Brain microvascular endothelial cell (primary cell): ENCODE results near the gene GPHN.

ENCODE experiments used
- DNase-seq: peaks from one replicate; pipeline ENCODE4 v3.0.0-alpha.2; 2020
- H3K27ac ChIP-seq: fragments of 250-450 bp; sonication (Bioruptor Pico); 2 replicates; pipeline ENCODE4 v1.5.1; 2020; ENCODE audit warnings: mild to moderate bottlenecking, moderate library complexity
- H3K27me3 ChIP-seq: fragments of 250-450 bp; sonication (Bioruptor Pico); replicated peaks from 2 replicates; pipeline ENCODE4 v1.5.1; 2020; ENCODE audit warnings: mild to moderate bottlenecking
- H3K36me3 ChIP-seq: fragments of 250-450 bp; sonication (Bioruptor Pico); replicated peaks from 2 replicates; pipeline ENCODE4 v1.5.1; 2020; ENCODE audit warnings: mild to moderate bottlenecking
- H3K4me3 ChIP-seq: 2 replicates; pipeline ENCODE4 v1.5.1; 2011; ENCODE audit warnings: low read depth, mild to moderate bottlenecking, control low read depth, low read length, moderate library complexity
- in situ Hi-C: cut with HindIII; loops from 2 replicates; pipeline ENCODE4 v1.10.0; 2017; ENCODE audit warnings: low sequenced_read_pairs, low pct_ligation_motif_present
- TF ChIP-seq, protein P1 (sequence below): IDR thresholded peaks from 2 replicates; pipeline ENCODE4 v1.5.1; 2011; ENCODE audit warnings: low read depth, mild to moderate bottlenecking, moderate library complexity, low read length, control low read depth, inconsistent platforms; ENCODE audit errors: missing control alignments

Gene GPHN

DNA sequence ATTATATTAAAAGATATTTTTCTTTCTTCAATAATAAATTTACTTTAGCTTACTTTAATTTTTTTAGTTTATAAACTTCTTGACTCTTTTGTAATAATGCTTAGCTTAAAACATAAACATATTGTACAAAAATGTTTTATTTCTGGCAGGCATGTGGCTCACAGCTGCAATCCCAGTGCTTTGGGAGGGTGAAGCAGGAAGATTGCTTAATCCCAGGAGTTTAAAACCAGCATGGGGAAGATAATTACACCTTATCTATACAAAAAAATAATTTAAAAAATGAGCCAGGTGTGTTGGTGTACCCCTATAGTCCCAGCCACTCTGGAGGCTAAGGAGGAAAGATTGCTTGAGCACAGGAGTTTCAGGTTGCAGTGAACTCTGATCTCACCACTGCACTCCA is 120.7 kb downstream of the GPHN start:
- Histone ChIP-seq H3K36me3 (no peaks in the 10 kb centered on the region), H3K27me3 (no peaks in the 10 kb centered on the region), H3K4me3 (no peak overlapping the region), H3K27ac (no peak overlapping the region)
- in situ Hi-C loops = no loop called here
- no peak for DNase-seq
- TF ChIP-seq, protein P1, sequence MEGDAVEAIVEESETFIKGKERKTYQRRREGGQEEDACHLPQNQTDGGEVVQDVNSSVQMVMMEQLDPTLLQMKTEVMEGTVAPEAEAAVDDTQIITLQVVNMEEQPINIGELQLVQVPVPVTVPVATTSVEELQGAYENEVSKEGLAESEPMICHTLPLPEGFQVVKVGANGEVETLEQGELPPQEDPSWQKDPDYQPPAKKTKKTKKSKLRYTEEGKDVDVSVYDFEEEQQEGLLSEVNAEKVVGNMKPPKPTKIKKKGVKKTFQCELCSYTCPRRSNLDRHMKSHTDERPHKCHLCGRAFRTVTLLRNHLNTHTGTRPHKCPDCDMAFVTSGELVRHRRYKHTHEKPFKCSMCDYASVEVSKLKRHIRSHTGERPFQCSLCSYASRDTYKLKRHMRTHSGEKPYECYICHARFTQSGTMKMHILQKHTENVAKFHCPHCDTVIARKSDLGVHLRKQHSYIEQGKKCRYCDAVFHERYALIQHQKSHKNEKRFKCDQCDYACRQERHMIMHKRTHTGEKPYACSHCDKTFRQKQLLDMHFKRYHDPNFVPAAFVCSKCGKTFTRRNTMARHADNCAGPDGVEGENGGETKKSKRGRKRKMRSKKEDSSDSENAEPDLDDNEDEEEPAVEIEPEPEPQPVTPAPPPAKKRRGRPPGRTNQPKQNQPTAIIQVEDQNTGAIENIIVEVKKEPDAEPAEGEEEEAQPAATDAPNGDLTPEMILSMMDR = no peak

DNA sequence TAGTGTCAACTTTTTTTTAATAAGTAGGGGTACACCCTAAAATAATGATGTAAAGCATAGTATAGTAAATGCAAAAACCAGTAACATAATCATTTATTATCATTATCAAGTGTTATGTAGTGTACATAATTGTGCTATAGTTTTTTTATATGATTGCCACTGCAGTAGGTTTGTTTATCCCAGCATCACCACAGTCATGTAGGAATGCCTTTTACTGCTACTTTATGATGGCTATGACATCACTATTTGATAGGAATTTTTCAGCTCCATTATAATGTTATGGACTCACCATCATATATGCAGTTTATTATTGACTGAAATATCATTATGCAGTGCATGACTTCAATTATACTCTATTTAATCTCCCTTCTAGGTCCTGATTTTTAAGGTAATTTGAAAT is 121.6 kb downstream of the GPHN start:
- no peak for DNase-seq
- Histone ChIP-seq H3K27ac (no peak overlapping the region), H3K4me3 (no peak overlapping the region), H3K27me3 (no peaks in the 10 kb centered on the region), H3K36me3 (no peaks in the 10 kb centered on the region)
- TF ChIP-seq, protein P1 = no peak
- in situ Hi-C loops = no loop called here

DNA sequence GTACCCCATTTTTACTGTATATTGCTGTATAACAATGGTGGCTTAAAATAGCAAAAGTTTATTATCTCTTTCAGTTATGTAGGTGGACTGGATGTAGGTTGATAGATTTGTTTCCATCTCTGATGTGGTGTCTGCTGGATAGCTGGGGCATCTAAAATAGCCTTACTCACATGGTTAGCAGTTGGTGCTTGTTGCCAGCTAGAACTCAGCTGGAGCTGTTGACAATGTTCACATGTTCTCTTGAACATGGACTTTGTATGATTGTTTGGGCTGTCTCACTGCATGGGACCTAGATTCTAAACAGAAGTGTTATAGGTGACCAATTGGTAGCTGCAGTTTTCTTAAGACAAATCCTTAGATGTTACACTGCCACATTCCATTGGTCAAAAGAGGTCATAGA is 126.9 kb downstream of the GPHN start:
- TF ChIP-seq, protein P1 = no peak
- in situ Hi-C loops = no loop called here
- peak overlapping the region; percentile 25 for H3K27ac ChIP-seq
- no peak overlapping the region for H3K4me3 ChIP-seq
- no peaks in the 10 kb centered on the region for H3K36me3 ChIP-seq
- H3K27me3 ChIP-seq = no peaks in the 10 kb centered on the region
- DNase-seq = no peak

DNA sequence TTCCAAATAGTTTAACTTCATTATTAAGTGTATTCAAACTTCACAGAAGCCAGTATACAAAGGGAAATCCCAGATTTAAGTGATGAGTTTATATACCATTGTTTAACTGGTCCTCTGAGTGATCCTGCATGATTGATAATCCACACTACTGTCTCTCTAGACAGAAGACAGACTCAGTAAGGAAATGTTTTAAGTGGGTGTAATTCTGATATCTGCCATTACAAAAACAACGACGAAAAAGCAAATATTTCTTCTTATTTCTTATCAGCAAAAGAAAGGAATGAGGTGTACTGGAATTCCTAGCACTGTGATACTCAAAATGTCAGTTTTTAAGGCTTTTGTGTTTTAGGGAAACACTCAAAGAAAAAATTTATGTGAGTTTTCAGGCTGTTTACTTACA is 127.5 kb downstream of the GPHN start:
- TF ChIP-seq, protein P1 = no peak
- Histone ChIP-seq H3K4me3 (no peak overlapping the region), H3K36me3 (no peaks in the 10 kb centered on the region), H3K27ac (peak overlapping the region; percentile 45), H3K27me3 (no peaks in the 10 kb centered on the region)
- no peak for DNase-seq
- in situ Hi-C loops = no loop called here

DNA sequence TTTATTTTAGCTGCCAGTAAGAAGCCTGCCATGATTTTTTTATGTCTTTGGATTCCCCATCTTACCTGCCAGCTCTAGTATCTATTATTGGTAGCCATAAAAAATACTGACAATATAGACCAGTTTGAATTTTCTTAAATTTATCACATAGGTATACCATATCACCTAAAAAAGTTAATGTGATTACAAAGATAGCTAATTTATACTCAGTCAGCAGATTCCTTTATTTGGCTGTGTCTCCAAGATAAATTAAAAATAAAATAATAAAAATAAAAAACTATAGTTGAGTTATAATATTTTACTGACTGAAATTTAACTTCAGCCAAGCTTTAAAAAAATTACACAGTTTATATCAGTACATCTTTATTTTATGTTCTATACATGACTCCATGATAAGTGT is 128.3 kb downstream of the GPHN start:
- TF ChIP-seq, protein P1 = no peak
- DNase-seq = no peak
- in situ Hi-C loops = no loop called here

DNA sequence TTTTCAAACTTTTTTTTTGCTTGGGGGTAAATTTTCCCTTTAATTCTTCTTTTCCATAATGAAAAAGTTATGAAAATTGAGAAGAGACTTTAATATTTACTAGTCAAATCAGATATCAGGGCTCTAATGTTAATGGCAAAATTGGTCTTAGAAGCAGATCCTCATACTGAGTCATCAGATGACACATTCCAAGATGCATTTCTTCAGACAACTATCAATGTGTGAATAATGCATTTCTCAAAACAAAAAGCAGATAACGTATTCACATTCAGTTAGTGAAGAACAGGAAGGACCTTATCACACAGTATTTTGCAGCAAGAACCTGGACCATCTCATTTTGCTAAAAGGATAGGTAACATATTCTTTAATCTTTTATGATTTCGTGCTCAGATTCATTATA is 130.7 kb downstream of the GPHN start:
- Histone ChIP-seq H3K27ac (no peak overlapping the region), H3K4me3 (no peak overlapping the region), H3K36me3 (no peaks in the 10 kb centered on the region), H3K27me3 (no peaks in the 10 kb centered on the region)
- TF ChIP-seq, protein P1 = no peak
- in situ Hi-C loops = no loop called here
- peak; percentile 25 for DNase-seq

More for the DNA sequence above, 128.3 kb downstream of the GPHN start:
- H3K4me3 ChIP-seq = no peak overlapping the region
- H3K36me3 ChIP-seq = no peaks in the 10 kb centered on the region
- H3K27ac ChIP-seq = no peak overlapping the region
- H3K27me3 ChIP-seq = no peaks in the 10 kb centered on the region
